ENCODE results near the gene BRAF. TPM values are rescaled to one million over a fixed set of nuclear protein-coding genes. Genes with fewer than 3 reads are reported as not detected.

Gene BRAF
- polyA plus RNA-seq, 1 donor (not counting 4 experiments of a cell fraction or from before 2014, with no cell fraction given) = 12.4 TPM

DNA sequence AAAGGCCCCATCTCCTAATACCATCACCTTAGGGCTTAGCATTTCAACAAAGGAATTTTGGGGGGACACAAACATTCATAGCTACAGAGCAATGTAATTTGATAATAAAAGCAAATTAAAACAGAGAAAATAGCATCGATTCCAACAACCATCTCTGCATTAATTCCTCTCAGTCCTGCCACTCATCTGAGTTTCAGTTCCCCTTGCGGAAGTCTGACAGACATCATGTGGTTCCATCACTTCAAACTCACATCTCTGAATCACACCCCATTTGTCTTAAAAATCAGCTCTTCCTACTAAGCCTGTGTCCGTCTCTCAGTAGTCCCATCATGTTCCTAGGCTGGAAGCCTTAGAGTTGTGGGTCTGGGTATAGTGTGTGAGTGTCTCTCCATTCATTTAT is 248.4 kb downstream of the BRAF start:
- Histone ChIP-seq H3K27me3 (ENCODE audit: control insufficient read depth, extremely low read depth, insufficient read depth, low read length) (no peaks in the 10 kb centered on the region), H3K9ac (ENCODE audit: control insufficient read depth, extremely low read depth, insufficient read depth, low read length) (no peak overlapping the region), H3K9me3 (ENCODE audit: control insufficient read depth, low read depth, low read length) (no peaks in the 10 kb centered on the region), H3K4me1 (ENCODE audit: control insufficient read depth, extremely low read depth, insufficient read depth, low read length) (peaks cover 16% of the 10 kb centered on the region), H3K4me2 (ENCODE audit: control insufficient read depth, extremely low read depth, insufficient read depth, low read depth, low read length) (no peak overlapping the region), H3K36me3 (ENCODE audit: control insufficient read depth in 2 of 2, extremely low read depth in 1 of 2, insufficient read depth in 2 of 2, low read length in 2 of 2) (peaks cover 3 to 13% of the 10 kb centered on the region in 2 experiments), H4K20me1 (ENCODE audit: control insufficient read depth, extremely low read depth, insufficient read depth, low read length) (no peaks in the 10 kb centered on the region), H3K9me1 (ENCODE audit: control insufficient read depth, extremely low read depth, insufficient read depth, low read length) (no peaks in the 10 kb centered on the region), H3K27ac (ENCODE audit: control insufficient read depth, insufficient read depth, low read length) (no peak overlapping the region), H3K79me2 (ENCODE audit: control insufficient read depth, insufficient read depth, low read length) (no peaks in the 10 kb centered on the region), H2AFZ (ENCODE audit: control insufficient read depth, low read length) (no peak overlapping the region), H3K4me3 (ENCODE audit: control insufficient read depth in 2 of 3, extremely low read depth in 1 of 3, insufficient read depth in 2 of 3, low read depth in 1 of 3, low read length in 3 of 3) (no peak overlapping the region)
- dilution Hi-C loops (cut with MboI; ENCODE audit: extremely low pct_ligation_motif_present, low sequenced_read_pairs) = no loop called here
- TF ChIP-seq EZH2 (IDR thresholded peaks at IDR 0.05; ENCODE audit: low read length) (no peak), CTCF (optimal IDR thresholded peaks at IDR 0.05 in 1 of 3, IDR thresholded peaks at IDR 0.05 in 1 of 3, conservative IDR thresholded peaks at IDR 0.05 in 1 of 3; ENCODE audit: extremely low read depth in 1 of 3, insufficient read depth in 2 of 3, low read length in 3 of 3) (no peak)
- DNase-seq (ENCODE audit: low read depth, low spot score) (no peak), FAIRE-seq (no peak)

GRCh38 chr7:140675726-140676125 is 249.0 kb downstream of the BRAF start:
- H3K9ac ChIP-seq (ENCODE audit: control insufficient read depth, extremely low read depth, insufficient read depth, low read length) = no peak overlapping the region
- DNase-seq (ENCODE audit: low read depth, low spot score) (no peak), FAIRE-seq (no peak)
- dilution Hi-C loops (cut with MboI; ENCODE audit: extremely low pct_ligation_motif_present, low sequenced_read_pairs) = no loop called here
- peaks cover 16% of the 10 kb centered on the region for H3K4me1 ChIP-seq (ENCODE audit: control insufficient read depth, extremely low read depth, insufficient read depth, low read length)
- no peaks in the 10 kb centered on the region for H4K20me1 ChIP-seq (ENCODE audit: control insufficient read depth, extremely low read depth, insufficient read depth, low read length)
- no peaks in the 10 kb centered on the region for H3K27me3 ChIP-seq (ENCODE audit: control insufficient read depth, extremely low read depth, insufficient read depth, low read length)
- H3K27ac ChIP-seq (ENCODE audit: control insufficient read depth, insufficient read depth, low read length) = no peak overlapping the region
- H2AFZ ChIP-seq (ENCODE audit: control insufficient read depth, low read length) = no peak overlapping the region
- H3K4me3 ChIP-seq (ENCODE audit: control insufficient read depth in 2 of 3, extremely low read depth in 1 of 3, insufficient read depth in 2 of 3, low read depth in 1 of 3, low read length in 3 of 3) = no peak overlapping the region
- H3K9me3 ChIP-seq (ENCODE audit: control insufficient read depth, low read depth, low read length) = no peaks in the 10 kb centered on the region
- H3K9me1 ChIP-seq (ENCODE audit: control insufficient read depth, extremely low read depth, insufficient read depth, low read length) = no peaks in the 10 kb centered on the region
- H3K36me3 ChIP-seq (ENCODE audit: control insufficient read depth in 2 of 2, extremely low read depth in 1 of 2, insufficient read depth in 2 of 2, low read length in 2 of 2) = peaks cover 3 to 10% of the 10 kb centered on the region in 2 experiments
- H3K79me2 ChIP-seq (ENCODE audit: control insufficient read depth, insufficient read depth, low read length) = no peaks in the 10 kb centered on the region
- no peak overlapping the region for H3K4me2 ChIP-seq (ENCODE audit: control insufficient read depth, extremely low read depth, insufficient read depth, low read depth, low read length)
- no peak for TF ChIP-seq EZH2 (IDR thresholded peaks at IDR 0.05; ENCODE audit: low read length)
- no peak for TF ChIP-seq CTCF (optimal IDR thresholded peaks at IDR 0.05 in 1 of 3, IDR thresholded peaks at IDR 0.05 in 1 of 3, conservative IDR thresholded peaks at IDR 0.05 in 1 of 3; ENCODE audit: extremely low read depth in 1 of 3, insufficient read depth in 2 of 3, low read length in 3 of 3)
